Inferior parietal cortex (tissue), 1 donor: ENCODE measurements around the gene TAF7L.
"Not testable (repeated sequence)": the region's sequence is repeated elsewhere in the genome, so short reads cannot be mapped to it uniquely, and the experiment has no call there.

Experiments used
- DNase-seq: peaks from one replicate; pipeline ENCODE4 v3.0.0-alpha.2; 2016; ENCODE audit errors: extremely low spot score

Gene TAF7L

GRCh38 chrX:101290957-101291603 is at the start of gene TAF7L:
Gene TAF7L, minus strand, starts transcription at chrX:101291334. Its CDS starts 3,791 bp downstream, at chrX:101287543.
- no peak for DNase-seq

- no peak for DNase-seq
Observed at GRCh38 chrX:101337776-101338271, 46.7 kb upstream of the TAF7L start.

- not testable (repeated sequence) for DNase-seq
Observed at GRCh38 chrX:101334310-101334709, 43.2 kb upstream of the TAF7L start.

- not testable (repeated sequence) for DNase-seq
Observed at GRCh38 chrX:101326600-101326999, 35.5 kb upstream of the TAF7L start.

- DNase-seq: no peak
Observed at GRCh38 chrX:101303790-101304189, 12.7 kb upstream of the TAF7L start.

GRCh38 chrX:101295603-101296002 is 4.5 kb upstream of the TAF7L start:
- not testable (repeated sequence) for DNase-seq

GRCh38 chrX:101287402-101287801 is 3.7 kb downstream of the TAF7L start:
- DNase-seq: peak; percentile 71

GRCh38 chrX:101276238-101276637 is 14.9 kb downstream of the TAF7L start:
- no peak for DNase-seq

- DNase-seq: no peak
Observed at GRCh38 chrX:101274198-101274597, 16.9 kb downstream of the TAF7L start.

- DNase-seq: no peak
Observed at GRCh38 chrX:101265869-101266428, 25.2 kb downstream of the TAF7L start.

GRCh38 chrX:101263766-101264165 is 27.4 kb downstream of the TAF7L start:
- no peak for DNase-seq

GRCh38 chrX:101262590-101262989 is 28.5 kb downstream of the TAF7L start:
- DNase-seq: no peak

- DNase-seq: no peak
Observed at GRCh38 chrX:101260435-101260834, 30.7 kb downstream of the TAF7L start.

- DNase-seq: no peak
Observed at GRCh38 chrX:101258259-101258581, 32.9 kb downstream of the TAF7L start.

- DNase-seq: no peak
Observed at GRCh38 chrX:101257448-101258258, 33.5 kb downstream of the TAF7L start.

GRCh38 chrX:101252634-101253033 is 38.5 kb downstream of the TAF7L start:
- no peak for DNase-seq

GRCh38 chrX:101241531-101241930 is 49.6 kb downstream of the TAF7L start:
- no peak for DNase-seq

GRCh38 chrX:101237041-101237440 is 54.1 kb downstream of the TAF7L start:
- no peak for DNase-seq

GRCh38 chrX:101232316-101232715 is 58.8 kb downstream of the TAF7L start:
- no peak for DNase-seq

GRCh38 chrX:101231080-101231479 is 60.1 kb downstream of the TAF7L start:
- no peak for DNase-seq

GRCh38 chrX:101230636-101231035 is 60.5 kb downstream of the TAF7L start:
- DNase-seq: no peak

GRCh38 chrX:101229170-101229569 is 62.0 kb downstream of the TAF7L start:
- DNase-seq: no peak

- DNase-seq: no peak
Observed at GRCh38 chrX:101223226-101223625, 67.9 kb downstream of the TAF7L start.
